ENCODE results near the gene NATD1. TPM values are rescaled to one million over a fixed set of nuclear protein-coding genes. Genes with fewer than 3 reads are reported as not detected.
A peak's percentile ranks its signal among the peaks of the same experiment; 100 is the strongest.

NATD1 gene
- total RNA-seq, 2 donors from 2014 or later: 15.4 to 17.0 TPM

DNA sequence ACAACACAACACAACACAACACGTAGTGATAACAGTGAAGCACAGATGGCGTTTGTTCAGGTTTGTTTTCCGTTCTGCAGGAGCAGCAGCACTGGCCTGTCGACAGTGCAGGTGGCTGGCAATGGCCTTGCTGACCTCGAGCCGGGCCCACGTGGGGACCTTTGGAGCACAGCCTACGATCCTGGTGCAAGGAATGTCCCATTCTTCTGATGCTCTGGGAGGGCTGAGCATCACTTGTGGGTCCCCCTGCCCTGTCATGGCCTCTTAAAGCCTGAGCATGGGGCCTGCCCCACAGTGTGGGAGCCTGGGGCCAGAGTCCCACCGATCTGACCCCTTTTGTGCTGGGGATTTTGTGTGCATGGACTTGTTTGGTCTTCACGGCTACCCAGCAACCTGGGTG, 38.1 kb upstream of the NATD1 start:
- H3K27me3 ChIP-seq: no peaks in the 10 kb centered on the region
- peak overlapping the region; percentile 13 to 95 for H3K27ac ChIP-seq
- no peak overlapping the region for H3K4me3 ChIP-seq
- H3K36me3 ChIP-seq: no peaks in the 10 kb centered on the region
- DNase-seq (ENCODE audit: low spot score): no peak
- TF ChIP-seq, protein P1, sequence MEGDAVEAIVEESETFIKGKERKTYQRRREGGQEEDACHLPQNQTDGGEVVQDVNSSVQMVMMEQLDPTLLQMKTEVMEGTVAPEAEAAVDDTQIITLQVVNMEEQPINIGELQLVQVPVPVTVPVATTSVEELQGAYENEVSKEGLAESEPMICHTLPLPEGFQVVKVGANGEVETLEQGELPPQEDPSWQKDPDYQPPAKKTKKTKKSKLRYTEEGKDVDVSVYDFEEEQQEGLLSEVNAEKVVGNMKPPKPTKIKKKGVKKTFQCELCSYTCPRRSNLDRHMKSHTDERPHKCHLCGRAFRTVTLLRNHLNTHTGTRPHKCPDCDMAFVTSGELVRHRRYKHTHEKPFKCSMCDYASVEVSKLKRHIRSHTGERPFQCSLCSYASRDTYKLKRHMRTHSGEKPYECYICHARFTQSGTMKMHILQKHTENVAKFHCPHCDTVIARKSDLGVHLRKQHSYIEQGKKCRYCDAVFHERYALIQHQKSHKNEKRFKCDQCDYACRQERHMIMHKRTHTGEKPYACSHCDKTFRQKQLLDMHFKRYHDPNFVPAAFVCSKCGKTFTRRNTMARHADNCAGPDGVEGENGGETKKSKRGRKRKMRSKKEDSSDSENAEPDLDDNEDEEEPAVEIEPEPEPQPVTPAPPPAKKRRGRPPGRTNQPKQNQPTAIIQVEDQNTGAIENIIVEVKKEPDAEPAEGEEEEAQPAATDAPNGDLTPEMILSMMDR (IDR thresholded peaks at IDR 0.05): no peak
- H3K9me3 ChIP-seq: no peaks in the 10 kb centered on the region
- peaks cover 0 to 74% of the 10 kb centered on the region in 2 donors for H3K4me1 ChIP-seq

DNA sequence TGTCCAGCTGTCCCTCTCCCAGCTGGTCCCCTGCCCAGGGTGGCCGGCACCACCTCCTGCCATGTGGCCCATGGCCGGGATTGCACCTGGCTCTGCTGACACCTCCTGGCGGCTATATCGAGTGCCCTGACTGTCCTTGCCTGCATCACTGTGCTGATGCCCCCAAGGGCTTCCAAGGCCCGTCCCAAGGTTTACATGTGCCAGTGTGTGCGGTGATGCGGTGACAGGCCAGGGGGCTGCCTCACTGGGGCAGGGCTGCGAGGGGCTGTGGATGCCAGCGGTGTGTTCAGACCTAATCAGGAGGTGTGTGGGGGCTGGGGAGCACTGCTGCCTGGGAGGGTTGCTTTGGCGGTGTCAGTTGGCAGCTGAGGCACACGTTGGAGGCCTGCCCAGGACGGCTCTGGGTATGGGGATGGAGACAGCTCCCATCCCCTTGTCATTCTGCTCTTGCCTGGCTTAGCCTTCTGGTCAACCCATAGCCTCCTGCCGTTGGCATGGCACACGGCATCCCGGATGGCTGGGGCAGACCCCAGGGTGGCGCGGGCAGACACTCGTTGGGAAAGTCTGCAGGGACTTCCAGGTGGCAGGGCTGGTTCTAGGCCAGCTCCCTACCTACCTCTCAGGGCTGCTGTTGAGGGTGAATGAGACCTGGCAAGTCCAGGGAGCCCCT, 36.8 kb upstream of the NATD1 start:
- Histone ChIP-seq H3K4me3 (no peak overlapping the region), H3K9me3 (no peaks in the 10 kb centered on the region), H3K27ac (peak overlapping the region; percentile 95 to 97), H3K27me3 (no peaks in the 10 kb centered on the region), H3K4me1 (peaks cover 0 to 75% of the 10 kb centered on the region in 2 donors), H3K36me3 (no peaks in the 10 kb centered on the region)
- TF ChIP-seq, protein P1 (IDR thresholded peaks at IDR 0.05): no peak
- DNase-seq (ENCODE audit: low spot score): no peak

DNA sequence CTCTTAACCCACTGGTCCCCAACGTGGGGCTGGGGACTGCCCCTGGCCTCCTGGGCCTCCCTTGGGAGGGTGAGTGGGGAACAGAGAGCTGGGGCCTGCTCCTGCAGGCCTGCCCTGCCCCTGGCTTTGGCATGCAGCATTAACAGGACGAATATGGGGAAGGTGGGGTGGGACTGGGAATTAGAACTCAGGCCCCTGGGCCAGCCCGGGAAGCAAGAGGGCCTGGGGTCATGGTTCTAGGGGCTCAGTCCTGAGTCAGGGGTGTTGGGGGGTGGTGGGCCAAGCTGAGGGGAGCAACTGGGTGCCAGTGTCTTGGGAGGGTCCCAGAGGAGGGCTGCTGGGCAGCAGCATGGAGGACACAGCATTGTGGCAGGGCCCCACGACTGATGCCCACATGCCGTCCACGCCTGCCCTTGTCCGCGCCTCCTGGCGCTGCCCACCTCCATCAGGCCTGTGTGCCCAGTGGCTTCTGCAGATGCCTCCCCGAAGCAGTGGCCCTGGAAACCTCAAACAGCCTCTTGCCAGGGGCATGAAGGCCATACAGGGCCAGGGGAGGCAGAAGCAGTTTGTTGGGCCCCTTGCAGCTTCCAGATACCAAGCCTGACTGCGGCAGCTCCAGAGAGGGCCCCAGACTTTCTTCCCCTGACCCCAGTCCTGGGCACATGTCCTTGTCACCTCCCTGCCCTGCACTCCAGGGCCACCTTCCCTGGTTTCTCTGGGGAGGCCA, 36.1 kb upstream of the NATD1 start:
- H3K27me3 ChIP-seq: no peaks in the 10 kb centered on the region
- peaks cover 0 to 68% of the 10 kb centered on the region in 2 donors for H3K4me1 ChIP-seq
- no peaks in the 10 kb centered on the region for H3K36me3 ChIP-seq
- no peak for DNase-seq (ENCODE audit: low spot score)
- peak overlapping the region; percentile 95 to 97 for H3K27ac ChIP-seq
- H3K9me3 ChIP-seq: no peaks in the 10 kb centered on the region
- H3K4me3 ChIP-seq: no peak overlapping the region
- TF ChIP-seq, protein P1 (IDR thresholded peaks at IDR 0.05): no peak

DNA sequence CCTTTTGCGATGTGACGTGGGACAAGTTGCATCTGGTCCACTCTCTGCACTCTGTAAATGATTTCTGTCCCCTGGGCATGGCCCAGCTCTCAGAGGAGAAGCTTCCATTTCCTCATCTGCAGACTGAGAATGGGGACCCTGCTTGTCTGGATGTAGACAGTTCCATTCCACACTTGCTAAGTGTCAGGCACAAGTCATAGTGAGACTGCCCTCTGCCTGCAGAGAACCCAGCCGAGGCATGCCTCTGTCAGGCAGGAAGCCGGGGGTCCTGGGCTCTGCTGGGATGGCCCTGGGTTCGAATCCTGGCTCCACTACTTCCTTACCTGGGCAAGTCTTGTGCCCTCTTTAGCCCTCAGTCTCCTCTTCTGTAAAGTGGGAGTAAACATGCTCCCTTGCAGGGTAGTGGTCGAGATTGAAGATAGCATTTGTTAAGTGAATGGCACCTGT, 35.4 kb upstream of the NATD1 start:
- TF ChIP-seq, protein P1 (IDR thresholded peaks at IDR 0.05): peak in 1 of 2 donors; percentile 36
- peaks cover 0 to 70% of the 10 kb centered on the region in 2 donors for H3K4me1 ChIP-seq
- no peaks in the 10 kb centered on the region for H3K9me3 ChIP-seq
- H3K36me3 ChIP-seq: no peaks in the 10 kb centered on the region
- H3K4me3 ChIP-seq: peak overlapping the region; percentile 13 to 94
- no peaks in the 10 kb centered on the region for H3K27me3 ChIP-seq
- no peak for DNase-seq (ENCODE audit: low spot score)
- H3K27ac ChIP-seq: peak overlapping the region; percentile 95 to 97

DNA sequence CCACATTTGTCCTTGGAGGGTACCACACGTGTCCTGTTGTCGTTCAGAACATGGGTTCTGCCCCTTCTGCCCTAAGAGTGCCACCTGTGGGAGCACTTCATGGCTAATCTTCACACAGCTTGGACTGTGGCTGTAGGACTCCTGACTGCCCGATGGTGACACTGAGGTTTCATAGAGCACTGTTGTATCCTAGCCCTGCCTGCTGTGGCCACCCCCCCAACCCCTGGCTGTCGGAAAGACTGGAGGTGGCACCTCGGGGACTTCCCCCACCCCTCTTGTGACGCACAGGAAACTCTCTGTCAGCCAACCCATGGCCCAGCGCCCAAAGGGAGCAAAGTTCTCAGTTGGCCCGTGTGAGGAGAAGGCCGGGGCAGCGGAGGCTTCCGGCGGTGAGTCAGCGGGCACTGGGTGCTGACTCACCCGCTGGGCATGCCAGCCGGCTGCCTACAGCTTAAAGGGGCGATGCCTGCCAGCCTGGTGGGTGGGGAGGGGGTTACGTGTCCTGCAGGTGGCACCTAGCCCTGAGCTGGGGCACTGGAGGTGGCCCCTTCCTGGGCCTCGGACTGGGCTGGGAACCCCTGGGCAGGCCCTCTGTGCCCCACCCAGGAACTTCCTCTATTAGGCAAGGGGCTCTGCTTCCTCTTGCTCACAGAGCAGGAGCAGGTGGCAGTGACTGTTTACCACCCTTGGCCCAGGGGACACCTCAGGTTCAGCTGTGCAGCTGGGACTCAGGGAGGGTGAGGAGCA, 34.7 kb upstream of the NATD1 start:
- Histone ChIP-seq H3K36me3 (no peaks in the 10 kb centered on the region), H3K27ac (peak overlapping the region; percentile 95 to 97), H3K27me3 (no peaks in the 10 kb centered on the region), H3K4me1 (peaks cover 0 to 76% of the 10 kb centered on the region in 2 donors), H3K4me3 (peak overlapping the region; percentile 28 to 94), H3K9me3 (no peaks in the 10 kb centered on the region)
- TF ChIP-seq, protein P1 (IDR thresholded peaks at IDR 0.05): no peak
- peak; percentile 100 for DNase-seq (ENCODE audit: low spot score)

Data from right atrium auricular region (tissue), 2 donors.